H1 (cell line): ENCODE measurements around the gene DPPA5. TPM values are rescaled to one million over a fixed set of nuclear protein-coding genes. Genes with fewer than 3 reads are reported as not detected.
"Not testable (repeated sequence)": the region's sequence is repeated elsewhere in the genome, so short reads cannot be mapped to it uniquely, and the experiment has no call there.

Experiments used
- CTCF ChIA-PET: fragments of 300-600 bp; sonication (Branson Sonifier 250); formaldehyde crosslinking; loops from one replicate; lab custom pipeline; 2021; ENCODE audit not compliant: partially characterized antibody; lab: Charles Lee
- POLR2A ChIA-PET: fragments of 300-600 bp; sonication (Branson Sonifier 250); formaldehyde crosslinking; loops from one replicate; lab custom pipeline; 2021; ENCODE audit warnings: inconsistent platforms; ENCODE audit not compliant: partially characterized antibody; lab: Charles Lee
- DNase-seq, 2 experiments: peaks; one replicate each; pipeline versions ENCODE4 v3.0.0 to v3.0.0-alpha.2; 2010 to 2022; ENCODE audit warnings: low spot score in 2 of 2, low read depth in 1 of 2, mixed read lengths in 1 of 2
- FAIRE-seq: peaks from 2 replicates; lab custom pipeline; 2011; peaks lifted over from hg19 to GRCh38; lab: Jason Lieb, UNC
- H2AFZ ChIP-seq: 2 replicates; pipeline ENCODE4 v1.8.1; 2012; ENCODE audit warnings: low read length, inconsistent platforms
- H2AK5ac ChIP-seq: 2 replicates; pipeline ENCODE4 v1.6.1; 2013; ENCODE audit warnings: low read depth, low read length
- H2BK120ac ChIP-seq: replicated peaks from 2 replicates; pipeline ENCODE3; 2013; ENCODE audit warnings: low read depth, low read length, inconsistent platforms
- H2BK12ac ChIP-seq: 2 replicates; pipeline ENCODE4 v1.6.1; 2013; ENCODE audit warnings: low read depth, low read length
- H2BK15ac ChIP-seq: 2 replicates; pipeline ENCODE4 v1.6.1; 2013; ENCODE audit warnings: low read length
- H2BK20ac ChIP-seq: 2 replicates; pipeline ENCODE4 v1.6.1; 2013; ENCODE audit warnings: low read length
- H2BK5ac ChIP-seq: 2 replicates; pipeline ENCODE4 v1.6.1; 2013; ENCODE audit warnings: low read depth, low read length
- H3K14ac ChIP-seq: 2 replicates; pipeline ENCODE4 v1.6.1; 2013; ENCODE audit warnings: inconsistent platforms; ENCODE audit not compliant: insufficient read length
- H3K18ac ChIP-seq: 2 replicates; pipeline ENCODE4 v1.6.1; 2013; ENCODE audit warnings: low read length; ENCODE audit errors: extremely low read depth
- H3K23ac ChIP-seq: 2 replicates; pipeline ENCODE4 v1.6.1; 2013; ENCODE audit warnings: inconsistent platforms; ENCODE audit not compliant: insufficient read length
- H3K23me2 ChIP-seq: 2 replicates; pipeline ENCODE4 v1.6.1; 2013; ENCODE audit warnings: low read depth, low read length
- H3K27ac ChIP-seq: 2 replicates; pipeline ENCODE4 v1.6.1; 2011; ENCODE audit warnings: low read depth, low read length, inconsistent platforms
- H3K27me3 ChIP-seq, 4 experiments: replicated peaks in 1 of 4; 1 replicate in 1 of 4; 2 replicates in 3 of 4; pipeline versions ENCODE4 v1.6.1 to v1.8.1; 2011 to 2013; ENCODE audit warnings: low read length in 3 of 4, mild to moderate bottlenecking in 3 of 4, inconsistent platforms in 2 of 4, mixed read lengths in 2 of 4, moderate library complexity in 1 of 4; ENCODE audit not compliant: control insufficient read depth in 3 of 4, insufficient read depth in 3 of 4; ENCODE audit errors: extremely low read depth in 1 of 4
- H3K36me3 ChIP-seq, 4 experiments: 2 replicates each; pipeline versions ENCODE4 v1.6.1 to v1.8.1; 2011 to 2013; ENCODE audit warnings: mild to moderate bottlenecking in 4 of 4, low read length in 3 of 4, moderate library complexity in 2 of 4, control low read depth in 1 of 4, inconsistent platforms in 1 of 4; ENCODE audit not compliant: insufficient read depth in 4 of 4, control insufficient read depth in 2 of 4
- H3K4ac ChIP-seq: replicated peaks from 2 replicates; pipeline ENCODE3; 2013; ENCODE audit warnings: low read length, low read depth, mixed read lengths, inconsistent platforms; ENCODE audit not compliant: insufficient read length
- H3K4me1 ChIP-seq, 4 experiments: replicated peaks in 1 of 4; 1 replicate in 1 of 4; 2 replicates in 3 of 4; pipeline versions ENCODE4 v1.6.1 to v1.8.1; 2011 to 2013; ENCODE audit warnings: low read length in 3 of 4, inconsistent platforms in 2 of 4, mixed read lengths in 1 of 4; ENCODE audit not compliant: insufficient read depth in 4 of 4, control insufficient read depth in 3 of 4
- H3K4me2 ChIP-seq, 2 experiments: 2 replicates each; pipeline versions ENCODE4 v1.6.1 to v1.8.1; 2011 to 2013; ENCODE audit warnings: low read depth in 2 of 2, low read length in 2 of 2, control low read depth in 1 of 2, inconsistent platforms in 1 of 2, mild to moderate bottlenecking in 1 of 2; ENCODE audit not compliant: insufficient read depth in 1 of 2
- H3K4me3 ChIP-seq, 4 experiments: fragments of 200-600, 300-600 bp in 1 of 4; sonication (generic), shearing (Covaris generic), sonication (Bioruptor Twin) in 1 of 4; 2 replicates each; pipeline versions ENCODE4 v1.5.1 to v1.8.1; 2011 to 2016; ENCODE audit warnings: low read length in 4 of 4, low read depth in 3 of 4, control low read depth in 2 of 4, inconsistent platforms in 2 of 4, mild to moderate bottlenecking in 2 of 4, mixed read lengths in 1 of 4, moderate library complexity in 1 of 4; ENCODE audit not compliant: insufficient read depth in 2 of 4; ENCODE audit errors: extremely low read depth in 1 of 4
- H3K56ac ChIP-seq: replicated peaks from 2 replicates; pipeline ENCODE3; 2013; ENCODE audit warnings: low read depth, mild to moderate bottlenecking, mixed read lengths, low read length, inconsistent platforms; ENCODE audit not compliant: insufficient read length
- H3K79me1 ChIP-seq: 2 replicates; pipeline ENCODE4 v1.6.1; 2013; ENCODE audit warnings: low read depth, low read length, control low read depth
- H3K79me2 ChIP-seq, 2 experiments: 2 replicates each; pipeline versions ENCODE4 v1.6.1 to v1.8.1; 2012 to 2013; ENCODE audit warnings: low read length in 2 of 2, mild to moderate bottlenecking in 2 of 2, inconsistent platforms in 1 of 2; ENCODE audit not compliant: insufficient read depth in 2 of 2, control insufficient read depth in 1 of 2
- H3K9ac ChIP-seq, 4 experiments: replicated peaks in 1 of 4; 1 replicate in 1 of 4; 2 replicates in 3 of 4; pipeline versions ENCODE4 v1.6.1 to v1.8.1; 2011 to 2013; ENCODE audit warnings: low read depth in 3 of 4, low read length in 3 of 4, control low read depth in 2 of 4, mild to moderate bottlenecking in 2 of 4, moderate library complexity in 2 of 4, inconsistent platforms in 1 of 4; ENCODE audit errors: extremely low read depth in 1 of 4
- H3K9me3 ChIP-seq, 2 experiments: 2 replicates each; pipeline versions ENCODE4 v1.6.1 to v1.8.1; 2012 to 2013; ENCODE audit warnings: mild to moderate bottlenecking in 2 of 2, moderate library complexity in 2 of 2, control low read depth in 1 of 2, inconsistent platforms in 1 of 2, low read depth in 1 of 2, low read length in 1 of 2, mixed read lengths in 1 of 2; ENCODE audit not compliant: insufficient read depth in 2 of 2
- H4K20me1 ChIP-seq, 2 experiments: replicated peaks in 1 of 2; 2 replicates each; pipeline versions ENCODE3 to v1.8.1; 2011 to 2013; ENCODE audit warnings: inconsistent platforms in 2 of 2, low read length in 2 of 2, mild to moderate bottlenecking in 1 of 2; ENCODE audit not compliant: insufficient read depth in 2 of 2, control insufficient read depth in 1 of 2
- H4K5ac ChIP-seq: 2 replicates; pipeline ENCODE4 v1.6.1; 2013; ENCODE audit warnings: low read length, low read depth, mixed read lengths, inconsistent platforms; ENCODE audit not compliant: insufficient read length
- H4K8ac ChIP-seq: 2 replicates; pipeline ENCODE4 v1.8.0; 2013; ENCODE audit warnings: mild to moderate bottlenecking, moderate library complexity, low read length, inconsistent platforms; ENCODE audit not compliant: insufficient read depth; ENCODE audit errors: extremely low read depth
- H4K91ac ChIP-seq: replicated peaks from 2 replicates; pipeline ENCODE3; 2013; ENCODE audit warnings: low read length, mixed read lengths, inconsistent platforms; ENCODE audit not compliant: insufficient read length
- WGBS, 2 experiments: shearing (Covaris generic) in 1 of 2; methylation state at CpG; one replicate each; pipeline versions ENCODE4 v1.1.6 to v1.1.7; 2013 to 2015; ENCODE audit warnings: low lambda C conversion rate in 2 of 2, mixed read lengths in 2 of 2, inconsistent platforms in 1 of 2, low coverage in 1 of 2, missing lambda C conversion rate in 1 of 2; ENCODE audit not compliant: insufficient replicate concordance in 2 of 2, insufficient coverage in 1 of 2, insufficient read length in 1 of 2; ENCODE audit errors: extremely low coverage in 1 of 2, missing lambda C conversion rate in 1 of 2; 5-methylcytosine and 5-hydroxymethylcytosine counted together
- polyA plus RNA-seq, 7 experiments: library from polyadenylated mRNA; depleted of rRNA in 3 of 7; stranded (reverse) in 5 of 7; unstranded in 2 of 7; fragments of >200 nt in 5 of 7; fragments of 200-250 nt in 2 of 7; gene quantifications; 1 replicate in 5 of 7; 2 replicates in 1 of 7; 4 replicates in 1 of 7; pipeline versions ENCODE4 v1.2.1 to v1.2.3, GENCODE V29; 2011 to 2013; ENCODE audit warnings: missing spikeins in 2 of 7, mixed read lengths in 2 of 7
- small RNA-seq: library from polyadenylated mRNA; stranded (forward); fragments of <200 nt; extraction: miRNeasy Mini kit (QIAGEN cat#:217004); gene quantifications from one replicate; pipeline ENCODE3, GENCODE V24; 2013; ENCODE audit not compliant: insufficient read depth
- total RNA-seq: library from RNA; stranded (reverse); fragmentation: NEBNext Ultra II Directional; extraction: Animal tissue kit (Norgen Biotek cat#: 25700); gene quantifications from 2 replicates; pipeline ENCODE4 v1.2.1, GENCODE V29; 2021

The DPPA5 gene
- total and polyA plus RNA-seq, 2 of the 8 experiments (the other 6 are each of a cell fraction or from before 2014, with no cell fraction given), result 2.0 to 2.9 TPM

DNA sequence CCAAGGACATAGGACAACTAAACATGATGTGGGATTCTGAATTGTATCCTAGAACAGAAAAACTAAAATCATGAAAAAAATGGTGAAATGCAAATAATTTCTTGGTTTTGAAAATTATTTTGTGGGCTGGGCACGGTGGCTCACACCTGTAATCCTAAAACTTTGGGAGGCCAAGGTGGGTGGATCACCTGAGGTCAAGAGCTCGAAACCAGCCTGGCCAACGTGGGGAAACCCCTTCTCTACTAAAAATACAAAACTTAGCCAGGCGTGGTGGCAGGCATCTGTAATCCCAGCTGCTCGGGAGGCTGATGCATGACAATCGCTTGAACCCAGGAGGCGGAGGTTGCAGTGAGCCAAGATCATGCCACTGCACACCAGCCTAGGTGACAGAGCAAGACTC lies 50.3 kb downstream of the DPPA5 start:
- not testable (repeated sequence) for FAIRE-seq, DNase-seq

More for the DNA sequence above, 50.3 kb downstream of the DPPA5 start:
- H3K23ac ChIP-seq, H3K4me1 ChIP-seq, H4K91ac ChIP-seq, H2BK12ac ChIP-seq, H2AFZ ChIP-seq, H3K79me1 ChIP-seq, H3K18ac ChIP-seq, H3K36me3 ChIP-seq, H2BK15ac ChIP-seq, H4K20me1 ChIP-seq, H4K8ac ChIP-seq, POLR2A ChIA-PET, H2BK5ac ChIP-seq, H3K4me3 ChIP-seq, H2BK120ac ChIP-seq, H3K79me2 ChIP-seq, H3K56ac ChIP-seq, H2BK20ac ChIP-seq, H2AK5ac ChIP-seq, H3K9ac ChIP-seq, H3K4ac ChIP-seq, H3K4me2 ChIP-seq, H3K27me3 ChIP-seq, H3K9me3 ChIP-seq, H4K5ac ChIP-seq, H3K27ac ChIP-seq, H3K14ac ChIP-seq, H3K23me2 ChIP-seq: not testable (repeated sequence)
- 79% methylated on average over 7 of the region's 7 CpGs; no CpG with 5 or more reads in 1 of the 2 experiments for WGBS, 2 experiments
- CTCF ChIA-PET, result interaction anchor here (0.7 to 1.2 kb wide), 3 partner anchors 23 to 85 kb away, joined by 3 read pairs; no protein-coding TSS in a partner anchor

Small RNAs within 50 kb of the gene (small RNA-seq; reads per million reads assigned to genes)
- gene RPL39P3, result not detected

Other genes starting within 250 kb of the DPPA5 start
- not detected in 2 replicates for gene KHDC1L, start 128.8 kb downstream of the DPPA5 start, total RNA-seq
- 0.14 TPM in 1 of 2 replicates, not detected in the other for gene KHDC1L, start 128.8 kb downstream of the DPPA5 start, polyA plus RNA-seq (2011; rRNA removed)
- gene KHDC1, start 91.1 kb downstream of the DPPA5 start, total RNA-seq, result 4.3 and 4.6 TPM in 2 replicates
- 7.3 and 9.4 TPM in 2 replicates for gene KHDC1, start 91.1 kb downstream of the DPPA5 start, polyA plus RNA-seq (2011; rRNA removed)
- 0.42 TPM in 1 of 2 replicates, not detected in the other for gene KHDC3L, start 8.4 kb upstream of the DPPA5 start, total RNA-seq
- 0.11 TPM in 1 of 2 replicates, not detected in the other for gene KHDC3L, start 8.4 kb upstream of the DPPA5 start, polyA plus RNA-seq (2011; rRNA removed)
- gene OOEP, start 15.6 kb upstream of the DPPA5 start, total RNA-seq, result 0.41 TPM in 1 of 2 replicates, not detected in the other
- 0.20 and 0.55 TPM in 2 replicates for gene OOEP, start 15.6 kb upstream of the DPPA5 start, polyA plus RNA-seq (2011; rRNA removed)
- not detected in 2 replicates for gene DDX43, start 40.6 kb upstream of the DPPA5 start, total RNA-seq
- 0.05 TPM in 2 replicates for gene DDX43, start 40.6 kb upstream of the DPPA5 start, polyA plus RNA-seq (2011; rRNA removed)
- gene CGAS, start 98.0 kb upstream of the DPPA5 start, total RNA-seq, result 6.3 and 6.7 TPM in 2 replicates
- 1.9 and 2.1 TPM in 2 replicates for gene CGAS, start 98.0 kb upstream of the DPPA5 start, polyA plus RNA-seq (2011; rRNA removed)
- gene MTO1, start 107.5 kb upstream of the DPPA5 start, total RNA-seq, result 29.3 and 31.6 TPM in 2 replicates
- gene MTO1, start 107.5 kb upstream of the DPPA5 start, polyA plus RNA-seq (2011; rRNA removed), result 17.4 and 20.9 TPM in 2 replicates
- gene EEF1A1, start 166.8 kb upstream of the DPPA5 start, total RNA-seq, result 13,468 and 13,823 TPM in 2 replicates
- 10,552 and 13,927 TPM in 2 replicates for gene EEF1A1, start 166.8 kb upstream of the DPPA5 start, polyA plus RNA-seq (2011; rRNA removed)